ENCODE data around the gene ADAD2.

- TF ChIP-seq EZH2 (IDR thresholded peaks at IDR 0.05; ENCODE audit: borderline replicate concordance, low read depth, low read length, severe bottlenecking), result no peak
- no peak for TF ChIP-seq CTCF (IDR thresholded peaks at IDR 0.05; ENCODE audit: borderline replicate concordance, extremely low read depth, low read length, poor library complexity, severe bottlenecking)
Measured at GRCh38 chr16:84178892-84179611, 11.9 kb upstream of the ADAD2 start.

Data from DND-41 (cell line).